ENCODE measurements around the gene CFDP1. TPM values are rescaled to one million over a fixed set of nuclear protein-coding genes. Genes with fewer than 3 reads are reported as not detected.

The CFDP1 gene
- total RNA-seq, 1 experiment from 2014 or later, result 97.6 TPM

DNA sequence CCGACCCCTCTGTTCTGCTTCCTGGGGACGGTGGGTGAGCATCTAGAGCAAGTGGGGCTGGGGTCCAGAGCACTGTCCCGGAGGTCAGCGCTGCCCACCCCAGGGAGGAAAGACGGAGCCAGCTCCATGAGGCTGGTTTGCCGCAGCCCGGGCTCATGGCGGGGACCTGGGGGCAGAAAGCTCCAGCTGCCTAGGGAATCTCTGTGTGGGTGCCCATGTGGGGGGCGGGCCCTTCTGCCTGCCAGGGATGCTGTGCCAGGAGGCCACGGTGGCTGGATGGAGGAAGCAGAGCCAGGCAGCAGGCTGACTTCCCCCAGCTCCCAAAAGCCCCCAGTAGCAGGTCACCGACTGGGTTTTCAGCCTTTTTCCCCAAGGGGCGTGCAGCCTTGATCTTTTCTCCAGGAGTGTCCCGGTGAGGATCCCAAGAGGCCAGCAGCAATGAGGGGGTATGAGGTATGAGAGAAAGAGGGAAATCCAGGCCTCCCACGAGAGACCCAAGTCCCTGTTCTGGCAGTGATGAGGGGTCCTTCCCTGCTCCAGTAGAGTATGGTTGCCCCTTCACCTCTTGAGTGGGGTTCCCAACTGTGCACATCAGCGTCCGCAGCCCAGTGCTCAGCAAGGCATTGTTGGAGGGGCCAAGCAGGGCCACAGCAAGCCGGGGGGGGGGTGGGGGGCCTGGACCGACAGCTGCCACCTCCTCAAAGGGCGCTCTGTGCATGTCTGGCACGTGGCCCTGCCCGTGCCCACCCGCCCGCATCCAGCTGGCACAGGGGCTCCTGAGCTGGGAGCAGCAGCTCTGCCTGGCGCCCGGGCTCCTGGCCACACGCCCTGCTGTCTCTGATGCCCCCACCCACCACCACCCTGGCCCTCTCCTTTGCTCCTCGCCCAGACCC is 166.3 kb downstream of the CFDP1 start:
- no peak for DNase-seq (ENCODE audit: low spot score)
- Histone ChIP-seq H3K27me3 (replicated peaks; ENCODE audit: insufficient read depth, low read depth, low read length, poor library complexity) (no peaks in the 10 kb centered on the region), H3K27ac (ENCODE audit: low read depth, low read length, poor library complexity, severe bottlenecking) (no peak overlapping the region), H3K4me1 (ENCODE audit: insufficient read depth, low read length, poor library complexity, severe bottlenecking) (peaks cover 17% of the 10 kb centered on the region), H3K36me3 (ENCODE audit: insufficient read depth, low read length, poor library complexity, severe bottlenecking) (no peaks in the 10 kb centered on the region), H3K9me3 (ENCODE audit: low read depth, low read length, poor library complexity, severe bottlenecking) (no peaks in the 10 kb centered on the region), H3K4me3 (ENCODE audit: low read depth, low read length, poor library complexity, severe bottlenecking) (peak overlapping the region; percentile 97)
- TF ChIP-seq EZH2 (IDR thresholded peaks at IDR 0.05; ENCODE audit: borderline replicate concordance, low read depth, low read length, poor library complexity, severe bottlenecking), result no peak
- TF ChIP-seq, protein P1, sequence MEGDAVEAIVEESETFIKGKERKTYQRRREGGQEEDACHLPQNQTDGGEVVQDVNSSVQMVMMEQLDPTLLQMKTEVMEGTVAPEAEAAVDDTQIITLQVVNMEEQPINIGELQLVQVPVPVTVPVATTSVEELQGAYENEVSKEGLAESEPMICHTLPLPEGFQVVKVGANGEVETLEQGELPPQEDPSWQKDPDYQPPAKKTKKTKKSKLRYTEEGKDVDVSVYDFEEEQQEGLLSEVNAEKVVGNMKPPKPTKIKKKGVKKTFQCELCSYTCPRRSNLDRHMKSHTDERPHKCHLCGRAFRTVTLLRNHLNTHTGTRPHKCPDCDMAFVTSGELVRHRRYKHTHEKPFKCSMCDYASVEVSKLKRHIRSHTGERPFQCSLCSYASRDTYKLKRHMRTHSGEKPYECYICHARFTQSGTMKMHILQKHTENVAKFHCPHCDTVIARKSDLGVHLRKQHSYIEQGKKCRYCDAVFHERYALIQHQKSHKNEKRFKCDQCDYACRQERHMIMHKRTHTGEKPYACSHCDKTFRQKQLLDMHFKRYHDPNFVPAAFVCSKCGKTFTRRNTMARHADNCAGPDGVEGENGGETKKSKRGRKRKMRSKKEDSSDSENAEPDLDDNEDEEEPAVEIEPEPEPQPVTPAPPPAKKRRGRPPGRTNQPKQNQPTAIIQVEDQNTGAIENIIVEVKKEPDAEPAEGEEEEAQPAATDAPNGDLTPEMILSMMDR (conservative IDR thresholded peaks at IDR 0.05; ENCODE audit: low read depth, low read length), result no peak
- BruUV-seq (replicated peaks), result no TSS peak
- ChIA-PET CTCF (no interaction called here), POLR2A (ENCODE audit: low non-redundant PET) (no interaction called here)
- intact Hi-C loops (cut with micrococcal nuclease; ENCODE audit: unreplicated experiment), result no loop called here

DNA sequence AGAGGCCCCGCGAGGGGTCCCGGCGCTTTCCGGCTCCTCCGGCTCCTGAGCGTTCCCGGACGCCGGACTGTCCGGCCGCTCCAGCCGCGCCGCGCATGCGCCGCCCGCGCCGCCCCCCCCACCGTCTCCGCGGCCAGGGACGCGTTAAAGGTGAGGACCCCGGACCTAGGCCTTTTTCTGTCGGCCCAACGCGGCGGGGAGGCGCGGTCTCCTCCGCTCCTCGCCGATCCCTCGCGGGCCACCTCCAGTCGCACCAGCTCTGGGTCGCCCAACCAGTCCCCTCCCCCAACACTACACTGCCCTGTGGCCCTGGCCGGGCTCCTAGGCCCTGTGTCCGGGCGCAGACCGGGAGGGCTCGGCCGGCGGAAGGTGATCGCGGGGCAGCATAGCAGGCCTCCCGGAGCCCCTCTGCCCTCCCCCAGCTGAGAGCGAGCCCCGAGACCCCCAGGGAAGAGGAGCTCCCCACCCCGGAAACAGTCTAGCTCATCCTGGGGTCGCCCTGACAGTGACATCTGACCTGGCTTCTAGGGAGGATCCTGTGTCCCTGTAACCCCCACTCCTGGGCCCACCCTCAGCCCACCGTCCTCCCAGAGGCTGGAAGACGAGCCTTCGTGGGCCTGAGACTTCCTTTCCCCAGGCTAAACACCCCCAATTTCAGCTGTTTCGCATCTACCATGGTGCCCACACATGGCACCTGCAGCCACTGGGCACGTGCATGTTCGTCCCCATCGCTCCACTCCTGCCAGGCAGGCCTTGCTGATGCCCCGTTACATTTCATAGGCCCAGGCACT is 167.2 kb downstream of the CFDP1 start:
- TF ChIP-seq, protein P1 (conservative IDR thresholded peaks at IDR 0.05; ENCODE audit: low read depth, low read length), result no peak
- no peak for TF ChIP-seq EZH2 (IDR thresholded peaks at IDR 0.05; ENCODE audit: borderline replicate concordance, low read depth, low read length, poor library complexity, severe bottlenecking)
- Histone ChIP-seq H3K4me1 (ENCODE audit: insufficient read depth, low read length, poor library complexity, severe bottlenecking) (peaks cover 19% of the 10 kb centered on the region), H3K27ac (ENCODE audit: low read depth, low read length, poor library complexity, severe bottlenecking) (peak overlapping the region; percentile 83), H3K36me3 (ENCODE audit: insufficient read depth, low read length, poor library complexity, severe bottlenecking) (no peaks in the 10 kb centered on the region), H3K9me3 (ENCODE audit: low read depth, low read length, poor library complexity, severe bottlenecking) (no peaks in the 10 kb centered on the region), H3K4me3 (ENCODE audit: low read depth, low read length, poor library complexity, severe bottlenecking) (peak overlapping the region; percentile 97), H3K27me3 (replicated peaks; ENCODE audit: insufficient read depth, low read depth, low read length, poor library complexity) (no peaks in the 10 kb centered on the region)
- POLR2A ChIA-PET (ENCODE audit: low non-redundant PET), result no interaction called here
- CTCF ChIA-PET, result interaction anchor here (0.6 kb wide), 1 partner anchor 16 kb away, joined by 4 read pairs; no protein-coding TSS in a partner anchor
- no TSS peak for BruUV-seq (replicated peaks)
- peak; percentile 58 for DNase-seq (ENCODE audit: low spot score)
- intact Hi-C loops (cut with micrococcal nuclease; ENCODE audit: unreplicated experiment), result no loop called here

DNA sequence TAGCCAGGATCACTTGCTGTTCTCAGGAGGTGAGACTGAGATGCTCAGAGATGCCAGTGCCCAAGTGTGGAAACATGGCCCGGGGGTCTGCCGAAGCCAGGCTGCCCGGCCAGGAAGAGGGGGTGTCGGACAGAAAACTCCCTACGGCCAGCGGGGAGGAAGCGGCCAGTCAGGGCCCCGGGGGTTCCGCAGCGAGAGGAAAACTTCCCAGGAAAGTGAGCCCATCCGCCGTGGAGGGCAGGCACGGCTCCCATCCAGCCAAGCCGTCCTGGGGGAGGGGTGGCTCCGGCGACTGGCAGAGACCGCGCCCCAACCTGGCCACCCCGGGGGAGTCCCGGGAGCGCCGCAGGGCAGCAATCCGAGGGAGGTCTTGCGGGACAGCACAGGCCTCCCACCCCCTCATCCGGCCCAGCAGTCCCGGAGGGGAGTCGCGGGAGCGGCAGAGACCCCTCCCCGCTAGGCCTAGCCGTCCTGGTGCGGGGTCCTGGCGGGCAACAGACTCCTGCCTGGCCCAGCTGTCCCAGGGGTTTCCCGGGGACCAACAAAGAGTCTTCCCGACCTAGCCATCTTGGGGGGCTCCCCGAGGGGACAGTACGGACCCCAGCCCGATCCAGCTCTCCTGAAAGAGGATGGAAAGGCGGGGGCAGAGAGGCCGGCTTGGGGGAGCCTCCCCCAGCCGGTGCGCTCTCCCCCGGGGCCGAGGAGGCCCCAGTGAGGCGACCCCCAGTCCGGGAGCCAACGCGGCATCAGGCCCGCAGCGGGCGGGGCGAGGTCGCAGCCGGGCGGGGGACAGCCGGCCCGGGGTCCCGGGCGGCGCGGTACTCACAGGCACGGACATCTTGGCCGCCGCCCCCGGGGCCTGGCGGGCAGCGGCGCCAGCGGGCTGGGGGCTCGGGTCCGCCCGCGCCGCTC is 168.0 kb downstream of the CFDP1 start:
- H3K27me3 ChIP-seq (replicated peaks; ENCODE audit: insufficient read depth, low read depth, low read length, poor library complexity), result no peaks in the 10 kb centered on the region
- H3K27ac ChIP-seq (ENCODE audit: low read depth, low read length, poor library complexity, severe bottlenecking), result peak overlapping the region; percentile 83
- TF ChIP-seq, protein P1 (conservative IDR thresholded peaks at IDR 0.05; ENCODE audit: low read depth, low read length), result no peak
- no peak for TF ChIP-seq EZH2 (IDR thresholded peaks at IDR 0.05; ENCODE audit: borderline replicate concordance, low read depth, low read length, poor library complexity, severe bottlenecking)
- DNase-seq (ENCODE audit: low spot score), result no peak
- no peaks in the 10 kb centered on the region for H3K9me3 ChIP-seq (ENCODE audit: low read depth, low read length, poor library complexity, severe bottlenecking)
- no TSS peak for BruUV-seq (replicated peaks)
- POLR2A ChIA-PET (ENCODE audit: low non-redundant PET), result no interaction called here
- peaks cover 23% of the 10 kb centered on the region for H3K4me1 ChIP-seq (ENCODE audit: insufficient read depth, low read length, poor library complexity, severe bottlenecking)
- intact Hi-C loops (cut with micrococcal nuclease; ENCODE audit: unreplicated experiment), result no loop called here
- H3K36me3 ChIP-seq (ENCODE audit: insufficient read depth, low read length, poor library complexity, severe bottlenecking), result no peaks in the 10 kb centered on the region
- CTCF ChIA-PET, result no interaction called here
- peak overlapping the region; percentile 97 for H3K4me3 ChIP-seq (ENCODE audit: low read depth, low read length, poor library complexity, severe bottlenecking)
